ENCODE results near the gene DPP9. TPM values are rescaled to one million over a fixed set of nuclear protein-coding genes. Genes with fewer than 3 reads are reported as not detected.
A peak's percentile ranks its signal among the peaks of the same experiment; 100 is the strongest.

DPP9 gene
- polyA plus RNA-seq, 3 donors = 12.6 to 23.8 (median 13.9) TPM

DNA sequence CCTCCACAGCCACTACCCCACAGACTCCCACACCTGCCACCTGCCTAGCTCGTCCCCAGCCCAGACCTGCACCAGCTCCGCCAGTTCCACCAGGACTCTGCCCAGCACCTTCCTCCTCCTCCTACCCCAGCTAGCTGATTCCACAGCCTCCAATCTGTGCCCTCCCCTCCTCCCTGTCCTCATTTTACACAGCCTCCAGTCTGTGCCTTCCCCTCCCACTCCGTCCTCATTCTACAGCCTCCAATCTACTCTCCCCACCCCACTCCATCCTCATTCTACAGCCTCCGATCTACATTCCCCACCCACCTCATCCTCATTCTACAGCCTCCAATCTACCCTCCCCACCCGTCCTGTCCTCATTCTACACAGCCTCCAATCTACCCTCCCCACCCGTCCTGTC, 60.8 kb downstream of the DPP9 start:
- Histone ChIP-seq H3K4me3 (replicated peaks in 1 of 3; ENCODE audit: low read depth in 2 of 3, low read length in 3 of 3) (no peak overlapping the region), H4K20me1 (ENCODE audit: insufficient read depth, low read length) (peaks cover 62% of the 10 kb centered on the region), H3K9ac (ENCODE audit: insufficient read depth, low read length, poor library complexity, severe bottlenecking) (no peak overlapping the region), H3K36me3 (replicated peaks in 1 of 2; ENCODE audit: control insufficient read depth in 1 of 2, insufficient read depth in 2 of 2, low read length in 2 of 2) (peaks cover 71 to 82% of the 10 kb centered on the region in 2 donors), H3K27me3 (ENCODE audit: control insufficient read depth in 2 of 2, insufficient read depth in 2 of 2, low read length in 2 of 2) (no peaks in the 10 kb centered on the region), H3K4me1 (ENCODE audit: control insufficient read depth in 1 of 2, insufficient read depth in 2 of 2, low read length in 2 of 2) (peaks cover 3 to 11% of the 10 kb centered on the region in 2 donors), H2AFZ (ENCODE audit: insufficient read depth, low read depth, low read length, poor library complexity, severe bottlenecking) (no peak overlapping the region), H3K4me2 (replicated peaks; ENCODE audit: extremely low read depth, low read length, poor library complexity, severe bottlenecking) (no peak overlapping the region), H3K9me3 (replicated peaks in 1 of 2; ENCODE audit: control insufficient read depth in 1 of 2, insufficient read depth in 1 of 2, low read length in 2 of 2) (no peaks in the 10 kb centered on the region), H3K79me2 (ENCODE audit: insufficient read depth, low read length) (peaks cover 25% of the 10 kb centered on the region), H3K27ac (ENCODE audit: low read depth in 1 of 2, low read length in 2 of 2) (no peak overlapping the region)
- peaks cover 0 to 4% (median 0%) of the 10 kb centered on the region in 3 donors for H3K27me3 Mint-ChIP-seq (ENCODE audit: low read depth in 3 of 3)
- intact Hi-C loops (cut with micrococcal nuclease) = no loop called here
- peaks cover 5% of the 10 kb centered on the region for H3K4me1 Mint-ChIP-seq
- WGBS (ENCODE audit: insufficient coverage) = 93% methylated on average over 6 of the region's 6 CpGs
- H3K27ac Mint-ChIP-seq = peak overlapping the region in 4 of 7 donors; percentile 4 to 41 (median 19)
- TF ChIP-seq, protein P1, sequence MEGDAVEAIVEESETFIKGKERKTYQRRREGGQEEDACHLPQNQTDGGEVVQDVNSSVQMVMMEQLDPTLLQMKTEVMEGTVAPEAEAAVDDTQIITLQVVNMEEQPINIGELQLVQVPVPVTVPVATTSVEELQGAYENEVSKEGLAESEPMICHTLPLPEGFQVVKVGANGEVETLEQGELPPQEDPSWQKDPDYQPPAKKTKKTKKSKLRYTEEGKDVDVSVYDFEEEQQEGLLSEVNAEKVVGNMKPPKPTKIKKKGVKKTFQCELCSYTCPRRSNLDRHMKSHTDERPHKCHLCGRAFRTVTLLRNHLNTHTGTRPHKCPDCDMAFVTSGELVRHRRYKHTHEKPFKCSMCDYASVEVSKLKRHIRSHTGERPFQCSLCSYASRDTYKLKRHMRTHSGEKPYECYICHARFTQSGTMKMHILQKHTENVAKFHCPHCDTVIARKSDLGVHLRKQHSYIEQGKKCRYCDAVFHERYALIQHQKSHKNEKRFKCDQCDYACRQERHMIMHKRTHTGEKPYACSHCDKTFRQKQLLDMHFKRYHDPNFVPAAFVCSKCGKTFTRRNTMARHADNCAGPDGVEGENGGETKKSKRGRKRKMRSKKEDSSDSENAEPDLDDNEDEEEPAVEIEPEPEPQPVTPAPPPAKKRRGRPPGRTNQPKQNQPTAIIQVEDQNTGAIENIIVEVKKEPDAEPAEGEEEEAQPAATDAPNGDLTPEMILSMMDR (IDR thresholded peaks at IDR 0.05) = no peak
- DNase-seq = no peak
- no peaks in the 10 kb centered on the region for H3K9me3 Mint-ChIP-seq
- H3K36me3 Mint-ChIP-seq = peaks cover 68 to 93% of the 10 kb centered on the region in 2 donors
- no peak overlapping the region for H3K4me3 Mint-ChIP-seq

DNA sequence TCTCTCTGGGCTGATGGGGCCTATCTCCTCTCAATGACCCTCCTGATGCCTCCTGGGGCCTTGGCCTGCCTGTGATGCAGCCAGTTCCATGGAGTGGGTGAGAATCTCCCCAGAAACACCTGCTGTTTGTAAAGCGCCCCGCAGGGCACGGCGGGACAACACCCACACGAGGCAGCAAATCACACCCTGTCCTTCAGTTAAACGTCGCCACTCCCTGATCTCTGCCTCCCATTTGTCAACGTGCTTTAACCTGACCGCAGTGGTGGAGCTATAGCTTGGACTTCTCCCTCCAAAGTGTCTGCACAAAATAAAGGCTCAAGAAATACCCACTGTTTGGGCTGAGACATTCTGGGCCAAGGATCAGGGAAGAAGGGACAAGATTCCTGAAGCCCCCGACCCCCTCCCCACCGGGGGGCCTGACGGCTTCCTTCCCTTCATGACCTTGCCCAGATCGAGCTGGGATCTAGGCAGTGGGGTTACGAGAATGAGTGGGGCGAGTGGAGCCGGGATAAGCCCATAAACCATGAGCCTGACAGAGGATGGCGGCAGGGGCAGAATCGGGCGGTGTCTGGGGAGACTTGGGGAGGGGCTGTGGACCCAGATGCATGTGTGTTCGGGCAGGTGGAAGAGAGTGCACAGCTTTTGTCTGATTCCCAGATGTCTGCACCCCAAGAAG, 61.5 kb downstream of the DPP9 start:
- no peak overlapping the region for H3K9ac ChIP-seq (ENCODE audit: insufficient read depth, low read length, poor library complexity, severe bottlenecking)
- intact Hi-C loops (cut with micrococcal nuclease) = no loop called here

More for the DNA sequence above, 61.5 kb downstream of the DPP9 start:
- Histone ChIP-seq H3K27ac (ENCODE audit: low read depth in 1 of 2, low read length in 2 of 2) (no peak overlapping the region), H4K20me1 (ENCODE audit: insufficient read depth, low read length) (peaks cover 63% of the 10 kb centered on the region), H3K36me3 (replicated peaks in 1 of 2; ENCODE audit: control insufficient read depth in 1 of 2, insufficient read depth in 2 of 2, low read length in 2 of 2) (peaks cover 77 to 88% of the 10 kb centered on the region in 2 donors), H3K9me3 (replicated peaks in 1 of 2; ENCODE audit: control insufficient read depth in 1 of 2, insufficient read depth in 1 of 2, low read length in 2 of 2) (no peaks in the 10 kb centered on the region), H3K4me1 (ENCODE audit: control insufficient read depth in 1 of 2, insufficient read depth in 2 of 2, low read length in 2 of 2) (peaks cover 0 to 6% of the 10 kb centered on the region in 2 donors), H2AFZ (ENCODE audit: insufficient read depth, low read depth, low read length, poor library complexity, severe bottlenecking) (no peak overlapping the region), H3K4me3 (replicated peaks in 1 of 3; ENCODE audit: low read depth in 2 of 3, low read length in 3 of 3) (no peak overlapping the region), H3K79me2 (ENCODE audit: insufficient read depth, low read length) (peaks cover 25% of the 10 kb centered on the region), H3K4me2 (replicated peaks; ENCODE audit: extremely low read depth, low read length, poor library complexity, severe bottlenecking) (no peak overlapping the region), H3K27me3 (ENCODE audit: control insufficient read depth in 2 of 2, insufficient read depth in 2 of 2, low read length in 2 of 2) (no peaks in the 10 kb centered on the region)
- DNase-seq = no peak
- Mint-ChIP-seq H3K4me3 (peak overlapping the region in 1 of 2 donors; percentile 31), H3K9me3 (no peaks in the 10 kb centered on the region), H3K27me3 (ENCODE audit: low read depth in 3 of 3) (peaks cover 0 to 4% (median 0%) of the 10 kb centered on the region in 3 donors), H3K27ac (peak overlapping the region in 3 of 7 donors; percentile 4 to 44 (median 19)), H3K4me1 (peaks cover 2% of the 10 kb centered on the region), H3K36me3 (peaks cover 70 to 91% of the 10 kb centered on the region in 2 donors)
- WGBS (ENCODE audit: insufficient coverage) = 90% methylated on average over 12 of the region's 20 CpGs
- TF ChIP-seq, protein P1 (IDR thresholded peaks at IDR 0.05) = no peak

Data from CD14-positive monocyte (primary cell).